SU-DHL-6 (cell line): ENCODE results near the gene EFS.

ENCODE experiments used
- H2AFZ ChIP-seq: fragments of 200-600 bp; sonication (generic); 2 replicates; pipeline ENCODE4 v1.6.1; 2014; ENCODE audit warnings: low read depth, mild to moderate bottlenecking, moderate library complexity, mixed read lengths, antibody characterized with exemption, low read length; ENCODE audit not compliant: severe bottlenecking
- H3F3A ChIP-seq: fragments of 200-600 bp; shearing (Covaris generic); 2 replicates; pipeline ENCODE4 v1.6.0; 2016; ENCODE audit warnings: antibody characterized with exemption, mild to moderate bottlenecking; ENCODE audit not compliant: insufficient read depth
- H3K27ac ChIP-seq: fragments of 200-600 bp; sonication (generic); 2 replicates; pipeline ENCODE4 v1.5.1; 2016; ENCODE audit warnings: low read depth, mild to moderate bottlenecking, low read length, moderate library complexity, mixed read lengths
- H3K27me3 ChIP-seq: fragments of 200-600 bp; sonication (generic), shearing (Covaris generic); 2 replicates; pipeline ENCODE4 v1.6.0; 2014; ENCODE audit warnings: mild to moderate bottlenecking, low read length
- H3K36me3 ChIP-seq: fragments of 200-600 bp; sonication (generic); 2 replicates; pipeline ENCODE4 v1.6.1; 2014; ENCODE audit warnings: mild to moderate bottlenecking, low read length, mixed read lengths
- H3K4me2 ChIP-seq: fragments of 300-600, 200-600 bp; shearing (Covaris generic), sonication (generic); 2 replicates; pipeline ENCODE4 v1.6.0; 2014; ENCODE audit warnings: low read length, low read depth, mild to moderate bottlenecking; ENCODE audit not compliant: poor library complexity, severe bottlenecking
- H3K4me3 ChIP-seq: fragments of 200-600 bp; sonication (generic); 2 replicates; pipeline ENCODE4 v1.5.1; 2014; ENCODE audit warnings: antibody characterized with exemption, low read length, mild to moderate bottlenecking, mixed read lengths; ENCODE audit not compliant: insufficient read depth, poor library complexity, severe bottlenecking
- H3K79me2 ChIP-seq: fragments of 200-600 bp; sonication (generic); 2 replicates; pipeline ENCODE4 v1.6.1; 2014; ENCODE audit warnings: mild to moderate bottlenecking, low read length, moderate library complexity; ENCODE audit not compliant: insufficient read depth
- H3K9ac ChIP-seq: fragments of 200-600 bp; sonication (generic); 2 replicates; pipeline ENCODE4 v1.7.0; 2014; ENCODE audit warnings: mild to moderate bottlenecking, low read length
- H3K9me2 ChIP-seq: fragments of 200-600 bp; sonication (generic); replicated peaks from 2 replicates; pipeline ENCODE4 v1.6.1; 2014; ENCODE audit warnings: low read length; ENCODE audit not compliant: insufficient read depth
- H3K9me3 ChIP-seq: fragments of 200-600 bp; sonication (generic); 2 replicates; pipeline ENCODE4 v1.6.1; 2014; ENCODE audit warnings: low read length, mixed read lengths; ENCODE audit not compliant: insufficient read depth
- H4K20me1 ChIP-seq: fragments of 200-600 bp; sonication (generic); 2 replicates; pipeline ENCODE4 v1.6.1; 2014; ENCODE audit warnings: low read depth, mild to moderate bottlenecking, antibody characterized with exemption, low read length, moderate library complexity, mixed read lengths
- CTCF ChIP-seq: fragments of 200-600 bp; sonication (generic); IDR thresholded peaks from one replicate; pipeline ENCODE4 v1.5.1; 2017; ENCODE audit warnings: antibody characterized with exemption, mild to moderate bottlenecking, low read length, moderate library complexity; ENCODE audit not compliant: insufficient read depth, poor library complexity, severe bottlenecking
- EZH2phosphoT487 ChIP-seq: fragments of 200-600 bp; sonication (generic), shearing (Covaris generic); conservative IDR thresholded peaks from 2 replicates; pipeline ENCODE4 v1.6.1; 2018; ENCODE audit warnings: mild to moderate bottlenecking, antibody characterized with exemption, low read length, moderate library complexity, mixed read lengths

EFS gene

GRCh38 chr14:23406244-23406643 is 41.3 kb upstream of the EFS start:
- H4K20me1 ChIP-seq, result no peaks in the 10 kb centered on the region
- no peaks in the 10 kb centered on the region for H3K9me3 ChIP-seq
- no peak for TF ChIP-seq EZH2phosphoT487
- TF ChIP-seq CTCF, result no peak
- no peak overlapping the region for H3K4me3 ChIP-seq
- H3K36me3 ChIP-seq, result no peaks in the 10 kb centered on the region
- no peak overlapping the region for H3K27ac ChIP-seq
- H3F3A ChIP-seq, result no peaks in the 10 kb centered on the region
- no peaks in the 10 kb centered on the region for H3K9me2 ChIP-seq
- H2AFZ ChIP-seq, result no peak overlapping the region
- H3K4me2 ChIP-seq, result no peak overlapping the region
- H3K27me3 ChIP-seq, result no peaks in the 10 kb centered on the region
- H3K79me2 ChIP-seq, result no peaks in the 10 kb centered on the region
- no peak overlapping the region for H3K9ac ChIP-seq

GRCh38 chr14:23405516-23406025 is 40.6 kb upstream of the EFS start:
- Histone ChIP-seq H3K9ac (no peak overlapping the region), H3K36me3 (no peaks in the 10 kb centered on the region), H3K4me3 (no peak overlapping the region), H3K4me2 (no peak overlapping the region), H3K9me3 (no peaks in the 10 kb centered on the region), H3K27me3 (no peaks in the 10 kb centered on the region), H3K9me2 (no peaks in the 10 kb centered on the region), H3K27ac (no peak overlapping the region), H4K20me1 (no peaks in the 10 kb centered on the region), H2AFZ (no peak overlapping the region), H3K79me2 (no peaks in the 10 kb centered on the region), H3F3A (no peaks in the 10 kb centered on the region)
- TF ChIP-seq CTCF, result no peak
- no peak for TF ChIP-seq EZH2phosphoT487

- H3K27me3 ChIP-seq, result no peaks in the 10 kb centered on the region
- H3K4me2 ChIP-seq, result no peak overlapping the region
- no peaks in the 10 kb centered on the region for H3K79me2 ChIP-seq
- H3K9me3 ChIP-seq, result no peaks in the 10 kb centered on the region
- no peak for TF ChIP-seq CTCF
- no peak for TF ChIP-seq EZH2phosphoT487
- no peaks in the 10 kb centered on the region for H4K20me1 ChIP-seq
- H2AFZ ChIP-seq, result no peak overlapping the region
- H3K4me3 ChIP-seq, result no peak overlapping the region
- no peaks in the 10 kb centered on the region for H3K9me2 ChIP-seq
- H3K27ac ChIP-seq, result no peak overlapping the region
- H3K36me3 ChIP-seq, result no peaks in the 10 kb centered on the region
- no peak overlapping the region for H3K9ac ChIP-seq
- no peaks in the 10 kb centered on the region for H3F3A ChIP-seq
These were observed 40.1 kb upstream of the EFS start for GRCh38 chr14:23405096-23405495.
